ENCODE results near the gene BMP2.

BMP2 gene

DNA sequence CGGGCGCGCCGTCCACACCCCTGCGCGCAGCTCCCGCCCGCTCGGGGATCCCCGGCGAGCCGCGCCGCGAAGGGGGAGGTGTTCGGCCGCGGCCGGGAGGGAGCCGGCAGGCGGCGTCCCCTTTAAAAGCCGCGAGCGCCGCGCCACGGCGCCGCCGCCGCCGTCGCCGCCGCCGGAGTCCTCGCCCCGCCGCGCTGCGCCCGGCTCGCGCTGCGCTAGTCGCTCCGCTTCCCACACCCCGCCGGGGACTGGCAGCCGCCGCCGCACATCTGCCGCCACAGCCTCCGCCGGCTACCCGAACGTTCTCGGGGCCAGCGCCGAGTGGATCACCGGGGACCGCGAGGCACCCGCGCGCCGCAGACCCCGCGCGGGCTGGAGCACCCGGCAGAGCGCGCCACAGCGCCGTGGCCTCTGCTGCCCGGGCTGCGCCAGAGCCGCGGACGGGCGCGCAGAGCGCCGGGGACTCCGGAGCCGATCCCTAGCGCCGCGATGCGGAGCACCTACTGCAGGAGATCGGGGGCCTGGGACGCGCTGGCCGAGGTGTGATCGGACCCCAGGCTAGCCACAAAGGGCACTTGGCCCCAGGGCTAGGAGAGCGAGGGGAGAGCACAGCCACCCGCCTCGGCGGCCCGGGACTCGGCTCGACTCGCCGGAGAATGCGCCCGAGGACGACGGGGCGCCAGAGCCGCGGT is at the start of gene BMP2:
Gene BMP2 (plus strand): TSS at position 151 of the 692 bp plus-strand sequence. CDS start 2,441 bp downstream, outside the sequence.
- no peak for DNase-seq (ENCODE audit: low read depth)
- TF ChIP-seq, protein P1, sequence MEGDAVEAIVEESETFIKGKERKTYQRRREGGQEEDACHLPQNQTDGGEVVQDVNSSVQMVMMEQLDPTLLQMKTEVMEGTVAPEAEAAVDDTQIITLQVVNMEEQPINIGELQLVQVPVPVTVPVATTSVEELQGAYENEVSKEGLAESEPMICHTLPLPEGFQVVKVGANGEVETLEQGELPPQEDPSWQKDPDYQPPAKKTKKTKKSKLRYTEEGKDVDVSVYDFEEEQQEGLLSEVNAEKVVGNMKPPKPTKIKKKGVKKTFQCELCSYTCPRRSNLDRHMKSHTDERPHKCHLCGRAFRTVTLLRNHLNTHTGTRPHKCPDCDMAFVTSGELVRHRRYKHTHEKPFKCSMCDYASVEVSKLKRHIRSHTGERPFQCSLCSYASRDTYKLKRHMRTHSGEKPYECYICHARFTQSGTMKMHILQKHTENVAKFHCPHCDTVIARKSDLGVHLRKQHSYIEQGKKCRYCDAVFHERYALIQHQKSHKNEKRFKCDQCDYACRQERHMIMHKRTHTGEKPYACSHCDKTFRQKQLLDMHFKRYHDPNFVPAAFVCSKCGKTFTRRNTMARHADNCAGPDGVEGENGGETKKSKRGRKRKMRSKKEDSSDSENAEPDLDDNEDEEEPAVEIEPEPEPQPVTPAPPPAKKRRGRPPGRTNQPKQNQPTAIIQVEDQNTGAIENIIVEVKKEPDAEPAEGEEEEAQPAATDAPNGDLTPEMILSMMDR (IDR thresholded peaks at IDR 0.05; ENCODE audit: control insufficient read depth, insufficient read depth, low read depth, low read length, missing control alignments): no peak
- H3K4me3 ChIP-seq (ENCODE audit: control insufficient read depth, low read depth, low read length): peak within 1 kb of the TSS; percentile 65

DNA sequence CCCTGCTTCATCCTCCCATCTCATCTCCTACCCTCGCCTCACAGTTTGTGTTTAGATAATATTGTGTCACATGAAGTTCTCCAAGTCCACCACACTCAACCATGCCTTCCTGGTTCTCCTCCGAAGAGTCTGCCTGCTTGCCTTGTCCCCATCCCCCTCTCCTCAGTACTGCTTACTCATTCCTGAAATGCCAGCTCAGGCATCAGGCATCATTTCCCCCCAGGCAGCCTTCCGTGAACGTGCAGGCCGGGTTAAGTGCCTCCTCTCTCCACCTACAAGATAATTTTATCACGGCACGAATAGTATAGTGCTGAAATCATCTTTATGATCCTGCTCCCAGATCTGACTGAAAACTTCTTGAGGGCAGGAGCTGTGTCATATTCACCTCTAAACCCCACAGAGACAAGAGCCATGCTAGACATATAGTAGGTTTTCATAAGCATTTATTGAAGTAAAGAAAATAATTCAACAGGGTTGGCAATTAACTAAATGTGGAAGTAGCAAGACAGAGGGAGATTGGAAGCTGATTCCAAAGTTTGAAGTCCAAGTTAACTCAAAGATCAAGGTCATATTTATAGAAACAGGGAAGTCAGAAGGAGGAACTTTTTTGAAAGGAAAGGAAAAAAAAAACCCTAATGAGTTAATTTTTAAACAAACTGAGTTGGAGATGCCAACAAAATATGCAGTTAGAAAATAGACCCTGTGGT is 48.7 kb upstream of the BMP2 start:
- DNase-seq (ENCODE audit: low read depth): no peak
- no peak overlapping the region for H3K4me3 ChIP-seq (ENCODE audit: control insufficient read depth, low read depth, low read length)
- TF ChIP-seq, protein P1 (IDR thresholded peaks at IDR 0.05; ENCODE audit: control insufficient read depth, insufficient read depth, low read depth, low read length, missing control alignments): no peak

DNA sequence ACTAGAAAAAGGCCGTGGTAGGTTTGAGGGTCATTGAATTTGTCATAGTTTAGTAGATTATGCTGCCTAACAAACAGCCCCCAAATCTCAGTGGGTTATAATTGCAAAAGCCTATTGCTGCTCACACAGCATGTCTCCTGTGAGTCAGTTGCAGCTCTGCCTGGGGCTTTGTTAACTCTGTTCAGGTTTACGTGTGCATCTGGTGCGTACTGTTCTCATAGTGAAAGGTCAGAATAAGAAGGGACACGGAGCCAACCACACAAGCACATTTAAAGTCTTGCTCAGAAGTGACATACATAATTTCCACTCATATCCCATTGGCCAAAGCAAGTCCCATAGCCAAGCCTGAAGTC is 48.1 kb upstream of the BMP2 start:
- no peak overlapping the region for H3K4me3 ChIP-seq (ENCODE audit: control insufficient read depth, low read depth, low read length)
- DNase-seq (ENCODE audit: low read depth): no peak
- TF ChIP-seq, protein P1 (IDR thresholded peaks at IDR 0.05; ENCODE audit: control insufficient read depth, insufficient read depth, low read depth, low read length, missing control alignments): no peak

DNA sequence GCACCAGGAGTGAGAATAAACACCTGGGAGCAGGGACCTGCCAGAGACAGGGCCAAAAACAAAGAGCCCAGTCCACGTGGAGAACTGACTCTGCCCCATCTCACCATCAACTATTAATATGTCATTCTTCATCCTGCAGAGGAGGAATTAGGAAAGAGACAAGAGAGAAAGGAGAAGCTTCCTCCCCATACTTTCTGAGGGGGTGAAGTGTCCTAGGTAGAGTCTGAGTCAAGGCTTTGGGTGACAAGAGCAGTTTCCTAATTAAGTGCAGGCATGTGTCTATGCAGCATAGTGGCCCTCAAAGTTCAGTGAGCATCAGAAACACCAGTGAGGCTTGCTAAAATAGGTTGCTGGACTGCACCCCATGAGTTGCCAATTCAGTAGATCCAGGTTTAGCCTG is 40.7 kb upstream of the BMP2 start:
- TF ChIP-seq, protein P1 (IDR thresholded peaks at IDR 0.05; ENCODE audit: control insufficient read depth, insufficient read depth, low read depth, low read length, missing control alignments): no peak
- DNase-seq (ENCODE audit: low read depth): no peak

GRCh38 chr20:6730672-6731328 is 36.7 kb upstream of the BMP2 start:
- DNase-seq (ENCODE audit: low read depth): no peak
- TF ChIP-seq, protein P1 (IDR thresholded peaks at IDR 0.05; ENCODE audit: control insufficient read depth, insufficient read depth, low read depth, low read length, missing control alignments): no peak

More for the DNA sequence above, 40.7 kb upstream of the BMP2 start:
- H3K4me3 ChIP-seq (ENCODE audit: control insufficient read depth, low read depth, low read length): no peak overlapping the region

GRCh38 chr20:6732001-6732447 is 35.5 kb upstream of the BMP2 start:
- H3K4me3 ChIP-seq (ENCODE audit: control insufficient read depth, low read depth, low read length): no peak overlapping the region
- DNase-seq (ENCODE audit: low read depth): no peak
- TF ChIP-seq, protein P1 (IDR thresholded peaks at IDR 0.05; ENCODE audit: control insufficient read depth, insufficient read depth, low read depth, low read length, missing control alignments): no peak

More at GRCh38 chr20:6730672-6731328, 36.7 kb upstream of the BMP2 start:
- no peak overlapping the region for H3K4me3 ChIP-seq (ENCODE audit: control insufficient read depth, low read depth, low read length)
